Measurements from ENCODE around the gene UBE2Z. TPM values are rescaled to one million over a fixed set of nuclear protein-coding genes. Genes with fewer than 3 reads are reported as not detected.

UBE2Z gene
- total and polyA plus RNA-seq, 2 experiments from 2014 or later = 85.6 to 124 TPM

- no peak overlapping the region for H3K4me3 ChIP-seq
- H2AFZ ChIP-seq = no peak overlapping the region
- 78 to 83% methylated on average over 5 of the region's 5 CpGs for WGBS, 2 experiments (ENCODE audit: low coverage in 1 of 2, low lambda C conversion rate in 2 of 2, missing lambda C conversion rate in 2 of 2)
- H3K9ac ChIP-seq = no peak overlapping the region
- no peaks in the 10 kb centered on the region for H3K4me1 ChIP-seq (ENCODE audit: insufficient read depth)
- no peak for DNase-seq
- H3K9me3 ChIP-seq (ENCODE audit: low read depth) = no peaks in the 10 kb centered on the region
- H3K27me3 ChIP-seq (replicated peaks; ENCODE audit: insufficient read depth) = no peaks in the 10 kb centered on the region
- no peaks in the 10 kb centered on the region for H3K79me2 ChIP-seq (ENCODE audit: insufficient read depth)
- no peaks in the 10 kb centered on the region for H4K20me1 ChIP-seq (ENCODE audit: insufficient read depth)
- no peaks in the 10 kb centered on the region for H3K36me3 ChIP-seq (ENCODE audit: low read depth)
- TF ChIP-seq EZH2 (IDR thresholded peaks at IDR 0.05; ENCODE audit: insufficient read depth, poor library complexity, severe bottlenecking) = no peak
- TF ChIP-seq EZH2phosphoT487 (IDR thresholded peaks at IDR 0.05; ENCODE audit: insufficient read depth, low read depth) = no peak
- no peak overlapping the region for H3K27ac ChIP-seq
- H3K4me2 ChIP-seq (ENCODE audit: unreplicated experiment) = no peak overlapping the region
- no peaks in the 10 kb centered on the region for H3F3A ChIP-seq (ENCODE audit: insufficient read depth)
- in situ Hi-C loops (cut with MboI) = no loop called here
- H3K9me2 ChIP-seq (ENCODE audit: insufficient read depth) = no peaks in the 10 kb centered on the region
These were observed 43.4 kb downstream of the UBE2Z start for GRCh38 chr17:48951572-48951971.

DNA sequence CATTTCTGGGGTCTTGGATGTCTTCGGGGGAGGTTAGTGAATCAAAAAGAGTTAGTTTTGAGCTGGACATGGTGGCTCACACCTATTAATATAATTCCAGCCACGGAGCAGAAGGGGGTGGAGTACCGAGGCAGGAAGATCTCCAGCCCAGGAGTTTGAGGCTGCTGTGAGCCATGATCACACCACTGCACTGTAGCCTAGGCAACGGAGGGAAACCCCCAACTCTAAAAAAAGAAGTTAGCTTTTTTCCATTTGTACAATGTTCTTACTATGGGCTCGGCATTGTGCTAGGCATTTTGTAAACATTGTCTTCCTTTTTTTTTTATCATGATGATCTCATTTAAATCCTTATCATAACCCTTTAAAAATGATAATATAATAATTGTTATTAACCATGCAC lies 44.7 kb downstream of the UBE2Z start:
- in situ Hi-C loops (cut with MboI) = no loop called here
- no peak overlapping the region for H3K9ac ChIP-seq
- no peaks in the 10 kb centered on the region for H3K79me2 ChIP-seq (ENCODE audit: insufficient read depth)
- no peaks in the 10 kb centered on the region for H4K20me1 ChIP-seq (ENCODE audit: insufficient read depth)
- 6 to 10% methylated on average over 5 of the region's 5 CpGs for WGBS, 2 experiments (ENCODE audit: low coverage in 1 of 2, low lambda C conversion rate in 2 of 2, missing lambda C conversion rate in 2 of 2)
- no peak overlapping the region for H3K4me3 ChIP-seq
- no peaks in the 10 kb centered on the region for H3K27me3 ChIP-seq (replicated peaks; ENCODE audit: insufficient read depth)
- no peaks in the 10 kb centered on the region for H3K36me3 ChIP-seq (ENCODE audit: low read depth)
- no peaks in the 10 kb centered on the region for H3F3A ChIP-seq (ENCODE audit: insufficient read depth)
- H3K4me1 ChIP-seq (ENCODE audit: insufficient read depth) = no peaks in the 10 kb centered on the region
- H3K27ac ChIP-seq = no peak overlapping the region
- H3K9me2 ChIP-seq (ENCODE audit: insufficient read depth) = no peaks in the 10 kb centered on the region
- DNase-seq = no peak
- peak overlapping the region; percentile 21; the same call in 1 of the 2 replicates for H2AFZ ChIP-seq
- no peaks in the 10 kb centered on the region for H3K9me3 ChIP-seq (ENCODE audit: low read depth)
- H3K4me2 ChIP-seq (ENCODE audit: unreplicated experiment) = no peak overlapping the region
- TF ChIP-seq EZH2 (IDR thresholded peaks at IDR 0.05; ENCODE audit: insufficient read depth, poor library complexity, severe bottlenecking) (no peak), EZH2phosphoT487 (IDR thresholded peaks at IDR 0.05; ENCODE audit: insufficient read depth, low read depth) (no peak)

GRCh38 chr17:48954300-48954755 lies 46.1 kb downstream of the UBE2Z start:
- Histone ChIP-seq H3K27ac (no peak overlapping the region), H3K4me3 (no peak overlapping the region), H3K27me3 (replicated peaks; ENCODE audit: insufficient read depth) (no peaks in the 10 kb centered on the region), H3K9me3 (ENCODE audit: low read depth) (no peaks in the 10 kb centered on the region), H3K4me2 (ENCODE audit: unreplicated experiment) (no peak overlapping the region), H2AFZ (peak overlapping the region; percentile 52), H3K36me3 (ENCODE audit: low read depth) (no peaks in the 10 kb centered on the region), H4K20me1 (ENCODE audit: insufficient read depth) (no peaks in the 10 kb centered on the region), H3K4me1 (ENCODE audit: insufficient read depth) (no peaks in the 10 kb centered on the region), H3F3A (ENCODE audit: insufficient read depth) (no peaks in the 10 kb centered on the region), H3K9me2 (ENCODE audit: insufficient read depth) (no peaks in the 10 kb centered on the region), H3K79me2 (ENCODE audit: insufficient read depth) (no peaks in the 10 kb centered on the region), H3K9ac (no peak overlapping the region)
- in situ Hi-C loops (cut with MboI) = no loop called here
- 30 to 33% methylated on average over 7 of the region's 7 CpGs for WGBS, 2 experiments (ENCODE audit: low coverage in 1 of 2, low lambda C conversion rate in 2 of 2, missing lambda C conversion rate in 2 of 2)
- TF ChIP-seq EZH2 (IDR thresholded peaks at IDR 0.05; ENCODE audit: insufficient read depth, poor library complexity, severe bottlenecking) (no peak), EZH2phosphoT487 (IDR thresholded peaks at IDR 0.05; ENCODE audit: insufficient read depth, low read depth) (no peak)
- peak; percentile 69 for DNase-seq

DNA sequence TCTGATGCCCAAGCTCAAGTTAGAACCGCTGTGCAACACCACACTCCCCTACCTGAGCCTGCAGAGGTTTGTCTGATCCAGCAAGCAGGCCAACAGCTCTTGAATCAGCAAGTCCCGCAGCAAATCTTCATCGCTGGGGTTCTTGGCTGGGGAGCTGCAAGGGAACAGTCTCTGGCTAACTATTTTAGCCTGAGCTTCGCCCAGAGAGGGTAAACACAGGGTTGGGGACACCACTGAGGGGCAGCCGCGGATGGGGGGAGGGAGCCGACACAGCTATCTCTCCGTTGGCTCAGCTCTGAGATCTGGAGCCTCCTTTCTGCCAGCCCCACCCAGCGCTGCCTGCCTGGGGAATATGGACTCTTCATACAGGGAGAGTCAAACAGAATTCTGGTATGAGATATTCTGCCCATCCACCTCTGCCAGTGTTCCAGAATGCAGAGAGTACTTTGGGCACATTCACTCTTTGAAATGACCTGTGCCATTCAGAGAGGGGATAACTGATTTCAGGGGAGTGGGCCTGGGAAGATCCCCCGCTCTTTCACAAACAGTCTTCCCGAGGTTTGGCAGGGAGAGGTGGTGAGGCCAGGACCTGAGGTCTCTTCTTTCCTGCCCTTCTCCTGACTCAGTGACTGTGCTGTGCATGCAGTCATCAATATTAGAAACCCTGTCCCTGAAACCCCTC lies 52.8 kb downstream of the UBE2Z start:
- Histone ChIP-seq H4K20me1 (ENCODE audit: insufficient read depth) (no peaks in the 10 kb centered on the region), H3K36me3 (ENCODE audit: low read depth) (no peaks in the 10 kb centered on the region), H3F3A (ENCODE audit: insufficient read depth) (0 out of 2 replicates have a peak, but pooled peaks cover 6% of the 10 kb centered on the region), H3K79me2 (ENCODE audit: insufficient read depth) (no peaks in the 10 kb centered on the region), H3K27ac (peak overlapping the region; percentile 66), H3K27me3 (replicated peaks; ENCODE audit: insufficient read depth) (no peaks in the 10 kb centered on the region), H3K9me2 (ENCODE audit: insufficient read depth) (no peaks in the 10 kb centered on the region), H3K9me3 (ENCODE audit: low read depth) (no peaks in the 10 kb centered on the region), H3K4me1 (ENCODE audit: insufficient read depth) (peaks cover 11% of the 10 kb centered on the region), H3K4me3 (peak overlapping the region; percentile 41), H3K4me2 (ENCODE audit: unreplicated experiment) (peak overlapping the region; percentile 49), H2AFZ (peak overlapping the region; percentile 81), H3K9ac (peak overlapping the region; percentile 45)
- in situ Hi-C loops (cut with MboI) = no loop called here
- DNase-seq = peak; percentile 53
- TF ChIP-seq EZH2phosphoT487 (IDR thresholded peaks at IDR 0.05; ENCODE audit: insufficient read depth, low read depth) = no peak
- WGBS, 2 experiments (ENCODE audit: low coverage in 1 of 2, low lambda C conversion rate in 2 of 2, missing lambda C conversion rate in 2 of 2) = 17 to 20% methylated on average over 11 of the region's 11 CpGs
